A549 (cell line): ENCODE measurements around the gene GRM6. TPM values are rescaled to one million over a fixed set of nuclear protein-coding genes. Genes with fewer than 3 reads are reported as not detected.

ENCODE experiments used
- ATAC-seq, 2 experiments: fragments of 200-7000 bp in 1 of 2; fragments of >200 bp in 1 of 2; cut with Nextera tagmentation in 1 of 2; cut with Tn5 transposase in 1 of 2; 3 replicates each; pipeline versions ENCODE4 v1.8.0 to v1.9.1; 2018 to 2020; ENCODE audit warnings: mild to moderate bottlenecking in 1 of 2, moderate library complexity in 1 of 2
- CTCF ChIA-PET: fragments of 300-600 bp; sonication (Branson Sonifier 250); formaldehyde crosslinking; extraction: SDS; loops from one replicate; lab custom pipeline; 2021; ENCODE audit warnings: antibody characterized with exemption, inconsistent platforms; lab: Yijun Ruan, JAX
- POLR2A ChIA-PET: fragments of 350-600 bp; formaldehyde crosslinking; extraction: SDS; loops from one replicate; lab custom pipeline; 2021; ENCODE audit warnings: antibody characterized with exemption, inconsistent platforms; lab: Yijun Ruan, JAX
- DNase-seq, 2 experiments: peaks; one replicate each; pipeline versions ENCODE4 v3.0.0 to v3.0.0-alpha.2; 2011 to 2016; ENCODE audit warnings: low read depth in 1 of 2, low spot score in 1 of 2
- FAIRE-seq: peaks from 2 replicates; lab custom pipeline; 2011; peaks lifted over from hg19 to GRCh38; lab: Jason Lieb, UNC
- H3K27ac ChIP-seq, 2 experiments: fragments of >200 bp; sonication (Bioruptor Twin); formaldehyde crosslinking; 3 replicates each; pipeline ENCODE4 v1.5.1; 2016 to 2017
- H3K4me1 ChIP-seq: fragments of >200 bp; sonication (Bioruptor Twin); formaldehyde crosslinking; 3 replicates; pipeline ENCODE4 v1.6.1; 2016
- H3K4me2 ChIP-seq: fragments of >200 bp; sonication (Bioruptor Twin); formaldehyde crosslinking; 3 replicates; pipeline ENCODE4 v1.6.1; 2016
- H3K4me3 ChIP-seq: fragments of >200 bp; sonication (Bioruptor Twin); formaldehyde crosslinking; 3 replicates; pipeline ENCODE4 v1.5.1; 2016
- H3K9me3 ChIP-seq: fragments of >200 bp; sonication (Bioruptor Twin); formaldehyde crosslinking; 3 replicates; pipeline ENCODE4 v1.6.1; 2016
- CBX2 ChIP-seq: fragments of 200-600 bp; sonication (generic); IDR thresholded peaks from 2 replicates; pipeline ENCODE4 v1.6.1; 2016; ENCODE audit warnings: low read depth, mild to moderate bottlenecking, borderline replicate concordance
- CBX8 ChIP-seq: fragments of 200-600 bp; sonication (generic); IDR thresholded peaks from 2 replicates; pipeline ENCODE4 v1.6.1; 2016
- CEBPB ChIP-seq, 2 experiments: fragments of >200 bp in 1 of 2; sonication (Bioruptor Twin) in 1 of 2; formaldehyde crosslinking in 1 of 2; IDR thresholded peaks; 2 replicates each; pipeline ENCODE4 v1.6.1; 2012 to 2016
- CHD4 ChIP-seq: fragments of 200-600 bp; sonication (generic); IDR thresholded peaks from 2 replicates; pipeline ENCODE4 v1.6.1; 2016; ENCODE audit warnings: antibody characterized with exemption, mild to moderate bottlenecking, borderline replicate concordance
- EHMT2 ChIP-seq: fragments of 200-600 bp; sonication (generic); IDR thresholded peaks from 2 replicates; pipeline ENCODE4 v1.6.1; 2016; ENCODE audit warnings: antibody characterized with exemption, low read depth, mild to moderate bottlenecking, moderate library complexity
- FOSL2 ChIP-seq, 2 experiments: fragments of 450-650 bp in 1 of 2; fragments of >200 bp in 1 of 2; sonication (Bioruptor Twin) in 1 of 2; formaldehyde crosslinking; IDR thresholded peaks; 2 replicates each; pipeline versions ENCODE4 v1.5.0 to v1.6.1; 2016 to 2020; ENCODE audit warnings: mild to moderate bottlenecking in 1 of 2, moderate library complexity in 1 of 2
- FOXS1 ChIP-seq: fragments of 250-450 bp; sonication (Bioruptor Pico); IDR thresholded peaks from 2 replicates; pipeline ENCODE4 v1.5.0; 2020; ENCODE audit warnings: mild to moderate bottlenecking, moderate library complexity
- GATA3 ChIP-seq: IDR thresholded peaks from 2 replicates; pipeline ENCODE4 v1.6.1; 2012; ENCODE audit warnings: borderline replicate concordance
- HDAC2 ChIP-seq: fragments of 200-600 bp; sonication (generic); IDR thresholded peaks from 2 replicates; pipeline ENCODE4 v1.6.1; 2016
- HES2 ChIP-seq: fragments of >200 bp; sonication (Bioruptor Twin); formaldehyde crosslinking; IDR thresholded peaks from 2 replicates; pipeline ENCODE4 v1.6.1; 2016
- HEYL ChIP-seq: fragments of 250-450 bp; sonication (Bioruptor Pico); IDR thresholded peaks from 2 replicates; pipeline ENCODE4 v1.8.0; 2021; ENCODE audit warnings: mild to moderate bottlenecking, moderate library complexity
- JUNB ChIP-seq: fragments of >200 bp; sonication (Bioruptor Twin); formaldehyde crosslinking; IDR thresholded peaks from 2 replicates; pipeline ENCODE4 v1.6.1; 2016
- KDM1A ChIP-seq: fragments of 200-600 bp; sonication (generic); IDR thresholded peaks from 2 replicates; pipeline ENCODE4 v1.6.1; 2016; ENCODE audit warnings: low read depth, mild to moderate bottlenecking
- KDM5A ChIP-seq: fragments of 200-600 bp; sonication (generic); IDR thresholded peaks from 2 replicates; pipeline ENCODE4 v1.6.1; 2016; ENCODE audit warnings: antibody characterized with exemption, mild to moderate bottlenecking
- MAZ ChIP-seq: fragments of 150-350 bp; IDR thresholded peaks from 2 replicates; pipeline ENCODE4 v1.6.1; 2014; ENCODE audit warnings: antibody characterized with exemption, low read depth, low read length, borderline replicate concordance
- MYC ChIP-seq: IDR thresholded peaks from 2 replicates; pipeline ENCODE4 v1.6.1; 2012; ENCODE audit warnings: mild to moderate bottlenecking, inconsistent platforms, low read length, improper control_type of control experiment, borderline replicate concordance
- NR3C1 ChIP-seq: fragments of >200 bp; sonication (Bioruptor Twin); formaldehyde crosslinking; IDR thresholded peaks from 3 replicates; pipeline ENCODE4 v1.6.1; 2017
- POLR2AphosphoS2 ChIP-seq: conservative IDR thresholded peaks from 2 replicates; pipeline ENCODE4 v1.6.1; 2012; ENCODE audit warnings: low read length, improper control_type of control experiment, inconsistent platforms
- RAD21 ChIP-seq, 2 experiments: fragments of >200 bp in 1 of 2; sonication (Bioruptor Twin) in 1 of 2; formaldehyde crosslinking in 1 of 2; IDR thresholded peaks in 1 of 2; conservative IDR thresholded peaks in 1 of 2; 2 replicates in 1 of 2; 3 replicates in 1 of 2; pipeline ENCODE4 v1.6.1; 2012 to 2018; ENCODE audit warnings: inconsistent platforms in 1 of 2
- RARB ChIP-seq: fragments of 250-450 bp; sonication (Bioruptor Pico); IDR thresholded peaks from 2 replicates; pipeline ENCODE4 v1.8.0; 2021; ENCODE audit warnings: mild to moderate bottlenecking, moderate library complexity
- RCOR1 ChIP-seq: fragments of 150-350 bp; IDR thresholded peaks from 2 replicates; pipeline ENCODE4 v1.6.1; 2014; ENCODE audit warnings: antibody characterized with exemption, low read length, low read depth
- REST ChIP-seq: fragments of 200-600 bp; sonication (generic); IDR thresholded peaks from 2 replicates; pipeline ENCODE4 v1.6.1; 2016; ENCODE audit warnings: antibody characterized with exemption, mild to moderate bottlenecking, moderate library complexity
- SMC3 ChIP-seq: fragments of >200 bp; sonication (Bioruptor Twin); formaldehyde crosslinking; IDR thresholded peaks from 3 replicates; pipeline ENCODE4 v1.6.1; 2018; ENCODE audit warnings: inconsistent platforms
- SREBF2 ChIP-seq: fragments of 450-650 bp; IDR thresholded peaks from 2 replicates; pipeline ENCODE4 v1.6.1; 2014; ENCODE audit warnings: mild to moderate bottlenecking, moderate library complexity
- TFCP2L1 ChIP-seq: fragments of 250-450 bp; sonication (Bioruptor Pico); IDR thresholded peaks from 2 replicates; pipeline ENCODE4 v1.5.0; 2021; ENCODE audit warnings: mild to moderate bottlenecking
- USF2 ChIP-seq: fragments of 450-650 bp; IDR thresholded peaks from 2 replicates; pipeline ENCODE4 v1.6.1; 2014; ENCODE audit warnings: antibody characterized with exemption
- ZC3H11A ChIP-seq: fragments of 450-650 bp; IDR thresholded peaks from 2 replicates; pipeline ENCODE4 v1.6.1; 2014; ENCODE audit warnings: antibody characterized with exemption, mild to moderate bottlenecking
- ZSCAN20 ChIP-seq: fragments of 250-450 bp; sonication (Bioruptor Pico); IDR thresholded peaks from 2 replicates; pipeline ENCODE4 v1.8.0; 2022; ENCODE audit warnings: mild to moderate bottlenecking, moderate library complexity
- WGBS: methylation state at CpG from one replicate; pipeline ENCODE4 v1.1.6; 2017; ENCODE audit errors: missing lambda C conversion rate; 5-methylcytosine and 5-hydroxymethylcytosine counted together
- polyA plus RNA-seq, 4 experiments: library from polyadenylated mRNA; depleted of rRNA in 3 of 4; stranded (reverse); fragments of >200 nt; fragmentation: RNase III in 1 of 4; extraction: RNeasy Plus Mini Kit Qiagen cat#74134 plus additional on column Dnase treatment in 1 of 4; gene quantifications; 2 replicates in 3 of 4; 3 replicates in 1 of 4; pipeline ENCODE4 v1.2.3, GENCODE V29; 2011 to 2017

GRM6 gene
- polyA plus RNA-seq, 2 of the 4 experiments (the other 2 are of a cell fraction): not detected

- no peak for TF ChIP-seq MYC
- no peak for TF ChIP-seq KDM1A
- TF ChIP-seq TFCP2L1 (CRISPR knock-in tag): no peak
- TF ChIP-seq EHMT2: no peak
- no peak for TF ChIP-seq SREBF2
- no peak for TF ChIP-seq FOXS1
- TF ChIP-seq USF2: no peak
Measured at GRCh38 chr5:178981381-178981780, 13.7 kb downstream of the GRM6 start (continued).

- ChIA-PET POLR2A (no interaction called here), CTCF (no interaction called here)
- no peak for DNase-seq
- no peak for ATAC-seq
- no peaks in the 10 kb centered on the region for H3K4me1 ChIP-seq
- TF ChIP-seq GATA3 (no peak), HDAC2 (no peak), REST (no peak), CBX2 (no peak), SREBF2 (no peak), HES2 (no peak), MAZ (no peak), HEYL (CRISPR knock-in tag) (no peak), FOXS1 (no peak), FOSL2 (IDR thresholded peaks at IDR 0.05) (no peak), FOSL2 (CRISPR knock-in tag; IDR thresholded peaks at IDR 0.05) (no peak), JUNB (no peak), CEBPB (IDR thresholded peaks at IDR 0.05) (no peak), NR3C1 (no peak), ZC3H11A (no peak), CHD4 (no peak)
- peaks cover 53% of the 10 kb centered on the region for H3K9me3 ChIP-seq
- H3K4me3 ChIP-seq: no peak overlapping the region
- WGBS: 29% methylated on average over 5 of the region's 5 CpGs
- no peak overlapping the region for H3K4me2 ChIP-seq
- FAIRE-seq: no peak
- no peak overlapping the region for H3K27ac ChIP-seq
Measured at GRCh38 chr5:178965465-178966055, 29.6 kb downstream of the GRM6 start.

GRCh38 chr5:178941361-178941760, 53.8 kb downstream of the GRM6 start:
- peaks cover 44% of the 10 kb centered on the region for H3K9me3 ChIP-seq
- H3K4me3 ChIP-seq: no peak overlapping the region
- no peak for FAIRE-seq
- no peak overlapping the region for H3K4me2 ChIP-seq
- no peaks in the 10 kb centered on the region for H3K4me1 ChIP-seq
- no peak for DNase-seq
- TF ChIP-seq CHD4: no peak
- TF ChIP-seq ZSCAN20 (CRISPR knock-in tag): no peak
- no peak for TF ChIP-seq CEBPB (IDR thresholded peaks at IDR 0.05)
- TF ChIP-seq RAD21 (conservative IDR thresholded peaks at IDR 0.05 in 1 of 2, IDR thresholded peaks at IDR 0.05 in 1 of 2): no peak
- no peak for TF ChIP-seq RARB (CRISPR knock-in tag)
- TF ChIP-seq KDM5A: no peak
- no peak for TF ChIP-seq MAZ
- TF ChIP-seq CBX8: no peak
- TF ChIP-seq POLR2AphosphoS2: no peak
- no peak for TF ChIP-seq JUNB
- TF ChIP-seq FOSL2 (IDR thresholded peaks at IDR 0.05): no peak
- no peak for TF ChIP-seq FOSL2 (CRISPR knock-in tag; IDR thresholded peaks at IDR 0.05)
- no peak for TF ChIP-seq RCOR1
- TF ChIP-seq REST: no peak
- no peak for TF ChIP-seq USF2
- TF ChIP-seq SMC3: no peak
- TF ChIP-seq, all 56 proteins: peak for 0
- ATAC-seq: no peak
- ChIA-PET CTCF (no interaction called here), POLR2A (no interaction called here)
- WGBS: 53% methylated on average over 20 of the region's 23 CpGs
- H3K27ac ChIP-seq: no peak overlapping the region
